K562 (cell line): ENCODE data around the gene KCNA10.

Experiments
- ATF1 ChIP-seq, 2 experiments: fragments of 450-650 bp in 1 of 2; IDR thresholded peaks; 2 replicates each; pipeline ENCODE4 v1.6.1; 2016; ENCODE audit warnings: missing compliant biosample characterization in 1 of 2, missing genetic modification characterization in 1 of 2
- GABPB1 ChIP-seq: sonication (generic); formaldehyde crosslinking; IDR thresholded peaks from 2 replicates; pipeline ENCODE4 v1.8.0; 2022; ENCODE audit warnings: mild to moderate bottlenecking, missing genetic modification reagents
- ZNF318 ChIP-seq, 2 experiments: fragments of 450-650 bp; IDR thresholded peaks; 2 replicates each; pipeline ENCODE4 v1.6.1; 2016; ENCODE audit warnings: mild to moderate bottlenecking in 2 of 2, borderline replicate concordance in 1 of 2, low read depth in 1 of 2, moderate library complexity in 1 of 2

GRCh38 chr1:110529011-110529410 lies 10.0 kb upstream of the KCNA10 start:
- TF ChIP-seq GABPB1, result no peak
- no peak for TF ChIP-seq ATF1 (CRISPR knock-in tag; IDR thresholded peaks at IDR 0.05)
- no peak for TF ChIP-seq ATF1 (tag; IDR thresholded peaks at IDR 0.05)
- no peak for TF ChIP-seq ZNF318 (IDR thresholded peaks at IDR 0.05; ENCODE audit: borderline replicate concordance in 1 of 2, low read depth in 1 of 2)
